Progenitor cell of endocrine pancreas (in vitro differentiated cells): ENCODE data around the gene ZNF433. TPM values are rescaled to one million over a fixed set of nuclear protein-coding genes. Genes with fewer than 3 reads are reported as not detected.

Experiments used
- DNase-seq: peaks from one replicate; pipeline ENCODE4 v3.0.0; 2021; ENCODE audit warnings: low spot score; ENCODE audit not compliant: unreplicated experiment
- H3K27ac Mint-ChIP-seq: 2 replicates; pipeline ENCODE4 v1.8.0; 2021; ENCODE audit warnings: mild to moderate bottlenecking, moderate library complexity, mixed read lengths
- H3K27me3 Mint-ChIP-seq: 2 replicates; pipeline ENCODE4 v1.8.0; 2021; ENCODE audit warnings: mixed read lengths
- H3K36me3 Mint-ChIP-seq: 2 replicates; pipeline ENCODE4 v1.8.0; 2022; ENCODE audit warnings: mixed read lengths; ENCODE audit not compliant: insufficient read depth
- H3K4me1 Mint-ChIP-seq: 2 replicates; pipeline ENCODE4 v1.8.0; 2021; ENCODE audit warnings: low read depth, mixed read lengths
- H3K4me3 Mint-ChIP-seq: 2 replicates; pipeline ENCODE4 v1.8.0; 2021; ENCODE audit warnings: low read depth, mild to moderate bottlenecking, moderate library complexity, mixed read lengths
- H3K9me3 Mint-ChIP-seq: 2 replicates; pipeline ENCODE4 v1.8.0; 2021; ENCODE audit warnings: low read depth, mixed read lengths
- CTCF ChIP-seq: fragments of 200-600 bp; sonication (generic); IDR thresholded peaks from one replicate; pipeline ENCODE4 v1.5.0; 2021; ENCODE audit warnings: antibody characterized with exemption, mild to moderate bottlenecking; ENCODE audit not compliant: unreplicated experiment
- total RNA-seq: library from RNA; stranded (reverse); gene quantifications from 2 replicates; pipeline ENCODE4 v1.2.1, GENCODE V29; 2021

The ZNF433 gene
- total RNA-seq, 1 donor from 2014 or later, result 10.7 TPM

- H3K27me3 Mint-ChIP-seq, result no peaks in the 10 kb centered on the region
- no peak overlapping the region for H3K27ac Mint-ChIP-seq
- no peak for TF ChIP-seq CTCF
- H3K4me1 Mint-ChIP-seq, result peaks cover 5% of the 10 kb centered on the region
- peaks cover 37% of the 10 kb centered on the region for H3K9me3 Mint-ChIP-seq
- peaks cover 49% of the 10 kb centered on the region for H3K36me3 Mint-ChIP-seq
- no peak overlapping the region for H3K4me3 Mint-ChIP-seq
- DNase-seq, result no peak
Observed at GRCh38 chr19:12047868-12048267, 12.4 kb upstream of the ZNF433 start.

GRCh38 chr19:12043752-12044422 lies 8.4 kb upstream of the ZNF433 start:
- peak overlapping the region; percentile 76 for H3K27ac Mint-ChIP-seq
- H3K4me3 Mint-ChIP-seq, result no peak overlapping the region
- H3K36me3 Mint-ChIP-seq, result peaks cover 57% of the 10 kb centered on the region
- no peak for DNase-seq
- no peak for TF ChIP-seq CTCF
- no peaks in the 10 kb centered on the region for H3K4me1 Mint-ChIP-seq
- H3K9me3 Mint-ChIP-seq, result peaks cover 41% of the 10 kb centered on the region
- no peaks in the 10 kb centered on the region for H3K27me3 Mint-ChIP-seq

GRCh38 chr19:12042893-12043292 lies 7.4 kb upstream of the ZNF433 start:
- TF ChIP-seq CTCF, result no peak
- DNase-seq, result no peak
- Mint-ChIP-seq H3K36me3 (peaks cover 58% of the 10 kb centered on the region), H3K9me3 (peaks cover 41% of the 10 kb centered on the region), H3K27ac (no peak overlapping the region), H3K4me3 (no peak overlapping the region), H3K4me1 (no peaks in the 10 kb centered on the region), H3K27me3 (no peaks in the 10 kb centered on the region)

GRCh38 chr19:12034620-12035019 lies 859 bp downstream of the ZNF433 start:
- Mint-ChIP-seq H3K9me3 (peaks cover 18% of the 10 kb centered on the region), H3K27ac (peak overlapping the region; percentile 76), H3K4me3 (peak overlapping the region; percentile 90), H3K4me1 (peaks cover 8% of the 10 kb centered on the region), H3K36me3 (peaks cover 44% of the 10 kb centered on the region), H3K27me3 (no peaks in the 10 kb centered on the region)
- DNase-seq, result no peak
- TF ChIP-seq CTCF, result no peak

- no peak for TF ChIP-seq CTCF
- Mint-ChIP-seq H3K4me3 (peak overlapping the region; percentile 90), H3K4me1 (peaks cover 8% of the 10 kb centered on the region), H3K36me3 (peaks cover 43% of the 10 kb centered on the region), H3K27ac (peak overlapping the region; percentile 76), H3K27me3 (no peaks in the 10 kb centered on the region), H3K9me3 (peaks cover 18% of the 10 kb centered on the region)
- DNase-seq, result no peak
Observed at GRCh38 chr19:12034198-12034597, 1.3 kb downstream of the ZNF433 start.
